ENCODE data around the gene RUVBL1. TPM values are rescaled to one million over a fixed set of nuclear protein-coding genes. Genes with fewer than 3 reads are reported as not detected.

The RUVBL1 gene
- total RNA-seq, 1 experiment from 2014 or later, result 153 TPM

DNA sequence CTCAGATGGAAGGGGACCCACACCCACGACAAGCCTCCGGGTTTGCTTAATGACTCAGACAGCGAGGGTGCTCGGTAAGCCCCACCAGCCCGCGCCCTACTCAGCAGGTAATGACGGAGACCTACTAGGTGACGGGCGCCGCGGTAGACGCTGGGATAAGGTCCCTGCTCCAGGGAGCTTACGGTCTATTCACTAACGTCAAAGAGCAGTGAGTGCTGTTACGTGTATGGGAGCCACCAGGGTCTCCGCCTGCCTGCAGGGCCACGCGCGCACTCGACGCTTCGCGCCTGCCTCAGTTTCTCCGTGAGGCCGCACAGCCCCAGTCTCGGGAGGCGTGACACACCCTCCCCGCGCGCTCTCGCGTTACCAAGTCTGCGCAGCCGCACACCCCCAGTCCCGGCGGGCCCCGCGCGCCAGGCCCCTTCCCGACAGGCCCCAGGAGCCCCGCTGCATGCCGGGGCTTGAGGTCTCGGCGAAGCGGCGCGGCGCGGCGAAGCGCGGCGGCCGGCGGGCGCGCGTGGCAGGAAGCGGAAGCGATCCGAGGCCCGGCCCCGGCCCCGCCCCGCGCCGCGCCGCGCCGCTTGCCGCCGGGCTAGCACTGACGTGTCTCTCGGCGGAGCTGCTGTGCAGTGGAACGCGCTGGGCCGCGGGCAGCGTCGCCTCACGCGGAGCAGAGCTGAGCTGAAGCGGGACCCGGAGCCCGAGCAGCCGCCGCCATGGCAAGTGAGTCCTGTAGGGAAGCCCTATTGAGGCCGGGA is 71.6 kb downstream of the RUVBL1 start, which contains the start of gene SEC61A1:
Gene SEC61A1 (plus strand): TSS at position 601 of the 758 bp plus-strand sequence. CDS start 116 bp downstream, at position 717.
- peak within 1 kb of the TSS; percentile 91 for H3K27ac ChIP-seq (ENCODE audit: low read depth, low read length, poor library complexity, severe bottlenecking)
- H3K36me3 ChIP-seq (ENCODE audit: insufficient read depth, low read length, poor library complexity, severe bottlenecking), result peaks cover 35% of the 10 kb centered on the region
- H3K9me3 ChIP-seq (ENCODE audit: low read depth, low read length, poor library complexity, severe bottlenecking), result no peaks in the 10 kb centered on the region
- no TSS peak for BruUV-seq (replicated peaks)
- intact Hi-C loops (cut with micrococcal nuclease; ENCODE audit: unreplicated experiment), result no loop called here
- H3K4me1 ChIP-seq (ENCODE audit: insufficient read depth, low read length, poor library complexity, severe bottlenecking), result peaks cover 20% of the 10 kb centered on the region
- DNase-seq (ENCODE audit: low spot score), result peak; percentile 97
- H3K27me3 ChIP-seq (replicated peaks; ENCODE audit: insufficient read depth, low read depth, low read length, poor library complexity), result peaks cover 8% of the 10 kb centered on the region
- ChIA-PET POLR2A (ENCODE audit: low non-redundant PET) (interaction anchor here (0.7 kb wide), 1 partner anchor 160 kb away, joined by 3 read pairs; no protein-coding TSS in a partner anchor), CTCF (no interaction called here)
- H3K4me3 ChIP-seq (ENCODE audit: low read depth, low read length, poor library complexity, severe bottlenecking), result peak within 1 kb of the TSS; percentile 74
- TF ChIP-seq EZH2 (IDR thresholded peaks at IDR 0.05; ENCODE audit: borderline replicate concordance, low read depth, low read length, poor library complexity, severe bottlenecking), result no peak
- no peak for TF ChIP-seq CTCF (conservative IDR thresholded peaks at IDR 0.05; ENCODE audit: low read depth, low read length)

DNA sequence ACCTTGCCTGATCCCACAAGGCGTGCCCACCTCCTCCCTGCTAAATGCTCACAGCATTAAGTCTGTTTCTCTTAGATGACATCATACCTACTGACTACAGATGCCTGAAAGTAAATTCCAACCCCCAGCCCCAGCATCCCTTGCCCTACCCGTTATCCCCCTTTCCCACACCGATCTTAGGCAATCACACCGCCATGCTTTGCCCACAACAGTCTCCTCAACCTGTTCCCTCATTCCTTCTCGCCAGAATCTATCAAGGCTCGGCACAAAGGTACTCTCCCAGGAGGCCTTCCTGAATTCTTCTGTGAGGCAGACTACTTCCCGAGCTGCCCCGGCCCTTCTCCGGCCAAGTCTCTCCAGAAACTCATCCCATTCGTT is 72.2 kb downstream of the RUVBL1 start:
- DNase-seq (ENCODE audit: low spot score), result no peak
- peak overlapping the region; percentile 78 for H3K27ac ChIP-seq (ENCODE audit: low read depth, low read length, poor library complexity, severe bottlenecking)
- H3K4me1 ChIP-seq (ENCODE audit: insufficient read depth, low read length, poor library complexity, severe bottlenecking), result peaks cover 20% of the 10 kb centered on the region
- peak overlapping the region; percentile 74 for H3K4me3 ChIP-seq (ENCODE audit: low read depth, low read length, poor library complexity, severe bottlenecking)
- peaks cover 10% of the 10 kb centered on the region for H3K27me3 ChIP-seq (replicated peaks; ENCODE audit: insufficient read depth, low read depth, low read length, poor library complexity)
- CTCF ChIA-PET, result no interaction called here
- no peaks in the 10 kb centered on the region for H3K9me3 ChIP-seq (ENCODE audit: low read depth, low read length, poor library complexity, severe bottlenecking)
- POLR2A ChIA-PET (ENCODE audit: low non-redundant PET), result interaction anchor here (0.7 kb wide), 1 partner anchor 159 kb away, joined by 3 read pairs; no protein-coding TSS in a partner anchor
- peaks cover 32% of the 10 kb centered on the region for H3K36me3 ChIP-seq (ENCODE audit: insufficient read depth, low read length, poor library complexity, severe bottlenecking)
- BruUV-seq (replicated peaks), result no TSS peak
- TF ChIP-seq EZH2 (IDR thresholded peaks at IDR 0.05; ENCODE audit: borderline replicate concordance, low read depth, low read length, poor library complexity, severe bottlenecking), result no peak
- no peak for TF ChIP-seq CTCF (conservative IDR thresholded peaks at IDR 0.05; ENCODE audit: low read depth, low read length)
- intact Hi-C loops (cut with micrococcal nuclease; ENCODE audit: unreplicated experiment), result no loop called here

- H3K4me1 ChIP-seq (ENCODE audit: insufficient read depth, low read length, poor library complexity, severe bottlenecking), result peaks cover 20% of the 10 kb centered on the region
- no peak for DNase-seq (ENCODE audit: low spot score)
- H3K4me3 ChIP-seq (ENCODE audit: low read depth, low read length, poor library complexity, severe bottlenecking), result no peak overlapping the region
- no TSS peak for BruUV-seq (replicated peaks)
- peaks cover 15% of the 10 kb centered on the region for H3K27me3 ChIP-seq (replicated peaks; ENCODE audit: insufficient read depth, low read depth, low read length, poor library complexity)
- H3K36me3 ChIP-seq (ENCODE audit: insufficient read depth, low read length, poor library complexity, severe bottlenecking), result peaks cover 23% of the 10 kb centered on the region
- TF ChIP-seq CTCF (conservative IDR thresholded peaks at IDR 0.05; ENCODE audit: low read depth, low read length), result no peak
- no peak for TF ChIP-seq EZH2 (IDR thresholded peaks at IDR 0.05; ENCODE audit: borderline replicate concordance, low read depth, low read length, poor library complexity, severe bottlenecking)
- ChIA-PET CTCF (no interaction called here), POLR2A (ENCODE audit: low non-redundant PET) (no interaction called here)
- no peaks in the 10 kb centered on the region for H3K9me3 ChIP-seq (ENCODE audit: low read depth, low read length, poor library complexity, severe bottlenecking)
- intact Hi-C loops (cut with micrococcal nuclease; ENCODE audit: unreplicated experiment), result no loop called here
- H3K27ac ChIP-seq (ENCODE audit: low read depth, low read length, poor library complexity, severe bottlenecking), result no peak overlapping the region
Measured at GRCh38 chr3:128050597-128050996, 73.0 kb downstream of the RUVBL1 start.
